CD14-positive monocyte (primary cell): ENCODE results near the gene SLC25A43. TPM values are rescaled to one million over a fixed set of nuclear protein-coding genes. Genes with fewer than 3 reads are reported as not detected.
"Not testable (repeated sequence)": the region's sequence is repeated elsewhere in the genome, so short reads cannot be mapped to it uniquely, and the experiment has no call there.

Experiments
- DNase-seq, 3 donors: peaks; one replicate each; pipeline ENCODE4 v3.0.0-alpha.2; 2011 to 2022
- H2AFZ ChIP-seq: 2 replicates; pipeline ENCODE4 v1.6.0; 2012; ENCODE audit warnings: mild to moderate bottlenecking, low read depth, low read length, inconsistent platforms; ENCODE audit not compliant: insufficient read depth, poor library complexity, severe bottlenecking
- H3K27ac ChIP-seq, 2 donors: 1 replicate in 1 of 2; 2 replicates in 1 of 2; pipeline ENCODE4 v1.5.1; 2012 to 2013; ENCODE audit warnings: low read length in 2 of 2, control low read depth in 1 of 2, inconsistent platforms in 1 of 2, low read depth in 1 of 2, mild to moderate bottlenecking in 1 of 2
- H3K27me3 ChIP-seq, 2 donors: one replicate each; pipeline versions ENCODE4 v1.6.0 to v1.6.1; 2011 to 2013; ENCODE audit warnings: low read length in 2 of 2; ENCODE audit not compliant: control insufficient read depth in 2 of 2, insufficient read depth in 2 of 2
- H3K36me3 ChIP-seq, 2 donors: replicated peaks in 1 of 2; 1 replicate in 1 of 2; 2 replicates in 1 of 2; pipeline versions ENCODE4 v1.5.1 to v1.6.1; 2012 to 2013; ENCODE audit warnings: low read length in 2 of 2, control low read depth in 1 of 2, inconsistent platforms in 1 of 2, mild to moderate bottlenecking in 1 of 2; ENCODE audit not compliant: insufficient read depth in 2 of 2, control insufficient read depth in 1 of 2
- H3K4me1 ChIP-seq, 2 donors: 1 replicate in 1 of 2; 2 replicates in 1 of 2; pipeline versions ENCODE4 v1.5.1 to v1.6.1; 2012 to 2013; ENCODE audit warnings: low read length in 2 of 2, control low read depth in 1 of 2, inconsistent platforms in 1 of 2, mild to moderate bottlenecking in 1 of 2, moderate library complexity in 1 of 2; ENCODE audit not compliant: insufficient read depth in 2 of 2, control insufficient read depth in 1 of 2
- H3K4me2 ChIP-seq: replicated peaks from 2 replicates; pipeline ENCODE3; 2012; ENCODE audit warnings: low read length, moderate library complexity, mild to moderate bottlenecking; ENCODE audit not compliant: poor library complexity, severe bottlenecking; ENCODE audit errors: extremely low read depth
- H3K4me3 ChIP-seq, 3 experiments: fragments of 200-600 bp in 1 of 3; sonication (generic) in 1 of 3; replicated peaks in 1 of 3; 1 replicate in 2 of 3; 2 replicates in 1 of 3; pipeline ENCODE4 v1.5.1; 2011 to 2013; ENCODE audit warnings: low read length in 3 of 3, mild to moderate bottlenecking in 3 of 3, control low read depth in 2 of 3, low read depth in 2 of 3, inconsistent platforms in 1 of 3, moderate library complexity in 1 of 3
- H3K79me2 ChIP-seq: 2 replicates; pipeline ENCODE4 v1.6.0; 2012; ENCODE audit warnings: mild to moderate bottlenecking, control low read depth, inconsistent platforms, low read length, moderate library complexity; ENCODE audit not compliant: insufficient read depth
- H3K9ac ChIP-seq: 2 replicates; pipeline ENCODE4 v1.6.0; 2017; ENCODE audit warnings: low read length, mild to moderate bottlenecking; ENCODE audit not compliant: insufficient read depth, poor library complexity, severe bottlenecking
- H3K9me3 ChIP-seq, 2 donors: replicated peaks in 1 of 2; 1 replicate in 1 of 2; 2 replicates in 1 of 2; pipeline versions ENCODE4 v1.5.1 to v1.6.1; 2012 to 2013; ENCODE audit warnings: low read length in 2 of 2, control low read depth in 1 of 2; ENCODE audit not compliant: control insufficient read depth in 1 of 2, insufficient read depth in 1 of 2
- H4K20me1 ChIP-seq: 2 replicates; pipeline ENCODE4 v1.6.0; 2012; ENCODE audit warnings: mild to moderate bottlenecking, low read length, control low read depth, moderate library complexity; ENCODE audit not compliant: insufficient read depth
- H3K27ac Mint-ChIP-seq, 7 donors: one replicate each; pipeline ENCODE4 v1.8.0; 2020; ENCODE audit warnings: mild to moderate bottlenecking in 7 of 7, mixed read lengths in 7 of 7, moderate library complexity in 6 of 7, inconsistent platforms in 2 of 7
- H3K27me3 Mint-ChIP-seq, 3 donors: one replicate each; pipeline ENCODE4 v1.8.0; 2021 to 2022; ENCODE audit warnings: low read depth in 3 of 3, mild to moderate bottlenecking in 3 of 3, mixed read lengths in 3 of 3, moderate library complexity in 3 of 3, inconsistent platforms in 1 of 3
- H3K36me3 Mint-ChIP-seq, 2 donors: one replicate each; pipeline ENCODE4 v1.8.0; 2020; ENCODE audit warnings: mixed read lengths in 2 of 2, inconsistent platforms in 1 of 2, mild to moderate bottlenecking in 1 of 2
- H3K4me1 Mint-ChIP-seq: one replicate; pipeline ENCODE4 v1.8.0; 2020; ENCODE audit warnings: mild to moderate bottlenecking, mixed read lengths
- H3K4me3 Mint-ChIP-seq, 2 donors: one replicate each; pipeline ENCODE4 v1.8.0; 2020; ENCODE audit warnings: mild to moderate bottlenecking in 2 of 2, mixed read lengths in 2 of 2, moderate library complexity in 1 of 2
- H3K9me3 Mint-ChIP-seq, 7 donors: one replicate each; pipeline ENCODE4 v1.8.0; 2020 to 2022; ENCODE audit warnings: mixed read lengths in 7 of 7, mild to moderate bottlenecking in 6 of 7, moderate library complexity in 6 of 7, inconsistent platforms in 2 of 7
- WGBS: methylation state at CpG from one replicate; pipeline ENCODE4 v1.1.5; 2013; ENCODE audit warnings: missing lambda C conversion rate; ENCODE audit not compliant: insufficient coverage; 5-methylcytosine and 5-hydroxymethylcytosine counted together
- intact Hi-C, 2 donors: fragments of 100-400 bp; cut with micrococcal nuclease; formaldehyde crosslinking; loops; one replicate each; pipeline versions ENCODE4 v1.15.0 to v1.15.1; 2023
- polyA plus RNA-seq, 3 donors: library from polyadenylated mRNA; depleted of rRNA in 1 of 3; unstranded in 2 of 3; stranded (reverse) in 1 of 3; fragments of 300-500 nt in 2 of 3; fragments of >200 nt in 1 of 3; fragmentation: Illumina TruSeq in 2 of 3; gene quantifications; 1 replicate in 2 of 3; 2 replicates in 1 of 3; pipeline ENCODE4 v1.2.3, GENCODE V29; 2012 to 2021
- TF ChIP-seq, protein P1 (sequence below): fragments of 200-600 bp; IDR thresholded peaks from one replicate; pipeline ENCODE4 v1.8.0; 2022; ENCODE audit warnings: antibody characterized with exemption, mild to moderate bottlenecking

SLC25A43 gene
- polyA plus RNA-seq, 3 donors = 6.8 to 9.2 (median 8.6) TPM

- Mint-ChIP-seq H3K27me3 (peaks cover 0 to 11% (median 0%) of the 10 kb centered on the region in 3 donors), H3K27ac (no peak overlapping the region), H3K4me3 (no peak overlapping the region), H3K9me3 (no peaks in the 10 kb centered on the region), H3K4me1 (peaks cover 10% of the 10 kb centered on the region), H3K36me3 (no peaks in the 10 kb centered on the region)
- TF ChIP-seq, protein P1, sequence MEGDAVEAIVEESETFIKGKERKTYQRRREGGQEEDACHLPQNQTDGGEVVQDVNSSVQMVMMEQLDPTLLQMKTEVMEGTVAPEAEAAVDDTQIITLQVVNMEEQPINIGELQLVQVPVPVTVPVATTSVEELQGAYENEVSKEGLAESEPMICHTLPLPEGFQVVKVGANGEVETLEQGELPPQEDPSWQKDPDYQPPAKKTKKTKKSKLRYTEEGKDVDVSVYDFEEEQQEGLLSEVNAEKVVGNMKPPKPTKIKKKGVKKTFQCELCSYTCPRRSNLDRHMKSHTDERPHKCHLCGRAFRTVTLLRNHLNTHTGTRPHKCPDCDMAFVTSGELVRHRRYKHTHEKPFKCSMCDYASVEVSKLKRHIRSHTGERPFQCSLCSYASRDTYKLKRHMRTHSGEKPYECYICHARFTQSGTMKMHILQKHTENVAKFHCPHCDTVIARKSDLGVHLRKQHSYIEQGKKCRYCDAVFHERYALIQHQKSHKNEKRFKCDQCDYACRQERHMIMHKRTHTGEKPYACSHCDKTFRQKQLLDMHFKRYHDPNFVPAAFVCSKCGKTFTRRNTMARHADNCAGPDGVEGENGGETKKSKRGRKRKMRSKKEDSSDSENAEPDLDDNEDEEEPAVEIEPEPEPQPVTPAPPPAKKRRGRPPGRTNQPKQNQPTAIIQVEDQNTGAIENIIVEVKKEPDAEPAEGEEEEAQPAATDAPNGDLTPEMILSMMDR = no peak
- Histone ChIP-seq H3K9ac (no peak overlapping the region), H3K4me3 (no peak overlapping the region), H3K4me2 (no peak overlapping the region), H3K36me3 (no peaks in the 10 kb centered on the region), H3K9me3 (no peaks in the 10 kb centered on the region), H2AFZ (no peak overlapping the region), H3K4me1 (no peaks in the 10 kb centered on the region), H3K27me3 (no peaks in the 10 kb centered on the region), H3K79me2 (no peaks in the 10 kb centered on the region), H4K20me1 (no peaks in the 10 kb centered on the region), H3K27ac (no peak overlapping the region)
- intact Hi-C loops = no loop called here
- no peak for DNase-seq
- WGBS = 93% methylated on average over 2 of the region's 2 CpGs
Measured at GRCh38 chrX:119492463-119492862, 93.3 kb downstream of the SLC25A43 start.

- intact Hi-C loops, H3K27ac Mint-ChIP-seq, H3K4me1 ChIP-seq, H3K4me2 ChIP-seq, H3K9ac ChIP-seq, H3K4me1 Mint-ChIP-seq, H3K4me3 ChIP-seq, H3K79me2 ChIP-seq, H2AFZ ChIP-seq, H3K4me3 Mint-ChIP-seq, H3K27ac ChIP-seq, H3K36me3 Mint-ChIP-seq, H3K36me3 ChIP-seq, H4K20me1 ChIP-seq, H3K27me3 ChIP-seq, DNase-seq, H3K9me3 Mint-ChIP-seq, H3K9me3 ChIP-seq: not testable (repeated sequence)
- peaks cover 0 to 11% (median 0%) of the 10 kb centered on the region in 3 donors for H3K27me3 Mint-ChIP-seq
- WGBS = no CpG with 5 or more reads among the region's 10 CpGs
Measured at GRCh38 chrX:119493851-119494495, 94.8 kb downstream of the SLC25A43 start.
